Stimulated activated CD8-positive, alpha-beta memory T cell treated with anti-CD3 and anti-CD28 coated beads, Interleukin-4, amount 100 ng/mL, for 48 hours (primary cell): ENCODE results near the gene UCHL1.

Experiments
- DNase-seq: peaks from one replicate; pipeline ENCODE4 v3.0.0-alpha.2; 2020

UCHL1 gene

DNA sequence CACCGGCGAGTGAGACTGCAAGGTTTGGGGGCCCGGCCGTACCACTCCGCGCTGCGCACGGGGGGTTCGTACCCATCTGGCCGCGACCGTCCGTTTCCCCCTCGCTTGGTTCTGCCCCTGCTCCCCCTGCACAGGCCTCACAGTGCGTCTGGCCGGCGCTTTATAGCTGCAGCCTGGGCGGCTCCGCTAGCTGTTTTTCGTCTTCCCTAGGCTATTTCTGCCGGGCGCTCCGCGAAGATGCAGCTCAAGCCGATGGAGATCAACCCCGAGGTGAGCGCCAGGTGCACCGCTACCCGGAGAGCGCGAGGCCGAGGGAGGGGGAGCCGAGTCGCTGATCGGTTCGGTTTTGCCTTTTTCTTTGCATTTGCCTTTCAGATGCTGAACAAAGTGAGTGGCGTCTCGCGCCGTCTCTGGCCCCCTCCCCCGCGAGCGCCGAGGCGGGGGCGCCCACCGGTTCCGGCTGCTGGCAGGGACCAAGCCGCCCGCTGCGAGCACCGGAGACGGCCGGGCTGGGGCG is at the start of gene UCHL1:
TSS of gene UCHL1 (plus strand) at position 189 of the 517 bp plus-strand sequence. CDS start at position 238, 49 bp downstream.
- peak; percentile 39 for DNase-seq

DNA sequence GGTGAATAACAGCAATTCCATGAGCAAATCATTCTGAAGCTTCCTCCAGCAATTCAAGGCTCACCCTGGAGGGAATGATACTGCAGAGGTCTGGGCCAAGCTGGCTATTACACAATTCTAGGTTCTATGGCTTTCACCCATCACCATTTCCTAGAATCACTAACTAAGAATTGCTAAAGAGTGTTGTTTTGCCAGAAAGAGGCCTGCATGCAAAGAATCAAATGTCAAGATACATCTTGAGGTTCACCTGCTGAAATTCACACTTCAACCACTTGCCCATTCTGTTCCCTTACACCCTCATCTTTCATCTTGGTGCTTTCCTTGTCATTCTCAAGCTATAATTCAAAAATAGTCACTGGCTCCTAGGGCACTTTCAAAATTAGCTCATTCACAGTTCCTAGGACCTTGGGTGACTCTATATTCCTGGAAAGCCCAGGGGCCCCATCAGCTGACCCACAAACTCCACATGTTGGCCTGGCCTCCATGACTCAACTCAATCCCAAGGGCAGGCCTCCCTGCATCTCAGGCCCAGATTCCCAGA is 49.4 kb upstream of the UCHL1 start:
- DNase-seq = no peak

DNA sequence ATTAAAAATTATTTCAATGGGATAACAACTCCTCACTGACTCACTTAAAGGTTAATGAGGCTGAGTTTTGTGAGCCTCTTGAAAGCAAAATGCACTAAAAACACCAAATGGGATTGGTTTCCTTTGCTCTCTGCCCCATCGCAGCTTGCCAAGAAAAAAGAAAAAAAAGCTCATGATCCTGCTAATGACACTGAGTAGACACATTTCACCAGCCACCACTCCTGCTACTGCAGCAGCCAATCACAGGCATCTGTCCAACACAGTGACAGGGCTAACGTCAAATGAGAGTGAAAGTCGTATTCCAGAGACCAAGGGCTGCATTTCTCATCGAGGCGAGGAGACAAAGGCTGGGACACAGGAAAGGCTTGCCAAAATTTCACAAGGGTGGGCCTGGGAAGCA is 47.5 kb upstream of the UCHL1 start:
- no peak for DNase-seq

DNA sequence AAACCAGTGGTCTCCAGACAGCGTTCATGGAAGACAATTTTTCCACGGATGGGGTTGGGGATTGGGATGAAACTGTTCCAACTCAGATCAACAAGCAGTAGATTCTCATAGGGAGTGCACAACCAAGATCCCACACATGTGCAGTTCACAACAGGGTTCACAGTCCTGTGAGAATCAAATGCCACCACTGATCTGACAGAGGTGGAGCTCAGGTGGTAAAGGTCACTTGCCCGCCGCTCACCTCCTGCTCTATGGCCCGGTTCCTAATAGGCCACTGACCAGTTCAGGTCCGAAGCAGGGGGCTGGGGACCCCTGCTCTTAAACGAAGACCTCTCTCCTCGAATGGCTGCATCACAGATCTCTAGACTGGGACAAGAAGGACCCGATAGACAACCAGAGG is 46.8 kb upstream of the UCHL1 start:
- DNase-seq = no peak

DNA sequence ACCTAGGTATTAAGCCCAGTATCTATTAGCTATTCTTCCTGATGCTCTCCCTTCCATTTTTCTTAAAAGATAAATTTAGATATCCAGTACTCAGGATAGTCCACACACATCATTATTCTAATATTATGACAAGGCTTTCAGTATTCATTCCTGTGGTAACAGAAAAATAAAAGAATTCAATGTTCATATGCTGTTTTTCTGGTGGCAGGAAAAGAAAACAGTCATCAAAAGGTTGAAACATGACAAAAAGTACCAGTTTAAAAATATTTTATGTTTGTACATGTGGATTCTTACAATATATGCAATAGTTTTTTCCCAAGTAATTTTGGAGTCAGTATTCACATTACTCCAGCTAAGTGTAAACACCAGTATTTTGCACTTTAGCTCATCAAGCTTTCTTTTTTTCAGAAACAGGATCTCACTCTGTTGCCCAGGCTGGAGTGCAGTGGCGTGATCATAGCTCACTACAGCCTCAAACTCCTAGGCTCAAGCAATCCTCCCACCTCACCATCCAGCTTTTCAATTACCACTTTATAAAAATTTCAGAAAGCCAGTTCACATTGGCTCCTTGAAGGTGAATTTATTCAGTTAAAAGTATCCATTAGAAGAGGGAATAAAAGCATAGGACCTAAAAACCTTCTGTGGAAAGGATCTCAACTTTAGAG is 44.6 kb upstream of the UCHL1 start:
- no peak for DNase-seq

DNA sequence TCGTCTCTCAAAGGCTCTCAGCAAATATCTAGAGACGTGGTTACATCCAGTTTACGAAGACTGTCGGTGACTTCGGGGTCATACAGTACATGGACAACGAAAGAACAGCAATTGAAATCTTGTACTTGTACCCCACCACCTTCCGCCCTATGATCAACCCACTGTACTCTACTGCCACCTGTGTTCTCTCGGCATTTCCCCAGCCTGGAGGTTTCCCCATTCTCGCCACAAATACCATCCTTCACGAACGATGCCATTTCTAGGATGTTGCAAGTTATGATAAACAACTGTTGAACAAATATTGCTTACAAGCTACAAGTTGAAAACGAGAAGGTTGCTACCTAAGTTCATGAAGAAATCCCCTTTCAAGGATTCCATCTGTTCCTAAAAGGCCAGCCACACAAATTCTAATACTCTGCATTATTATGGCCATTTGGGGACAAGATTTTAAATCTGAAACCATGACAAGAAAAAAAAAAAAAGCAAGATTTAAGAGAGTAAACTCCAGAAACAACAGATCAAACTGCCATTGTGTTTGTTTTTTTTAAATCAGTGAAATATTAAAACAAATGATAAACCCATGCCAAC is 44.0 kb upstream of the UCHL1 start:
- DNase-seq = no peak

DNA sequence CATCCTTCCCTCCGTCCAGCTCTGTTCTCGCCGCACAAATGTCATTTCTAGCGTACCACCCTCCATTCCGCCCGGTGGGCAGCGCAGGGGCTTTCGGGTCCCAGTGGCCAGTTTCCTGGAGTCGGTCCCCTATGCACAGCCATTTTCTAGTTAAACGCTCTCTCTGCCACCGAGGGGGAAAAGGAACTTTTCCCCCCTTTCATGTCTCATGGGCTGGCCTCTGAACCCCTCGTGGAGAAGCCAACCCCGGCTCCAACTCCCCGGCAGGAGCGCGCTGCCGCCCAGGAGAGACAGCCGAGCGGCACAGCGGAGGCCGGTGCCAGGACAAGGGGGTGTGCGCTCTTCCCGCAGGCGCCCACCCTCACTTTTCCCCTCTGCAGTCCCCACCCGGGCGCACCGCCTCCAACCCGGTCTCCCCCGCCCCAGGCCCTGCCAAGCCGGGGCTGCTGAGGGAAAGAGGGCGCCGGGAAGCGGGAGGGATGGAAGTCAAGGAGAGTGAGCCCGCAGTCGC is 43.0 kb upstream of the UCHL1 start:
- DNase-seq = peak; percentile 29

DNA sequence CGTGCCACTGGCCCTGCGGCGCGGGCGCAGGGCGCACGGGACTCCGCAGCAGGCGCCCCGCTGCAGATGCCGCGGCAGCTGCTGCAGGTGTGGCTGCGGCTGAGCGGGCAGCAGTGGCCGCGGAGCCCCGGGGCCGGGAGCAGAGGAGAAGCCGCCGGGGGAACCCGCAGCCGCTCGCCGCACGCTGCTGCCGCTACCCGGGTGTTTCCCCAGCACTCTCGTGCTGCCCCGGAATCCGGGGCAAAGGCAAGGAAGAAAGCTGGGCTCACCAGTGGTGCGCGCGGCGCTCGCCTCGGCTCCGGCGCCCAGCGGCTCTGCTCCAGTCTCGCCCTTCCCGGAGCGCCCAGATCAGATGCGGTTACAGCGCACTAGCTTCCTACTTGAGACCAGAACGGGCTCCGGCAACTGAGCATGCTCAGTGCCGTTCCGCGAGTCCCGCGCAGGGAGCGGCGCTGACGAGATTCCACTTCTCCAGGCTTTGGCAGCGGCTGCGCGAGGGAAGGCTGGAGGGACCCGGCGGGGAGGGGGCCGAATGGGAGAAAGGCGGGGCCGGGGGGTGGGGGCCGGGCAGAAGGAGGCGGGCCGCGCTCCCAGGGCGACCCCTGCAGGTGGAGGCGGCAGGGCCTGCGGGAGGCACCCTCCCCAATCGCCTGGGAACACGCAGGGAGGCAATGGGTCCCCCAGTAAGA is 42.4 kb upstream of the UCHL1 start, which contains the start of gene APBB2:
TSS of gene APBB2 (minus strand) at position 407 of the 689 bp plus-strand sequence. CDS start 181,288 bp downstream, outside the sequence.
- peak; percentile 76 for DNase-seq

DNA sequence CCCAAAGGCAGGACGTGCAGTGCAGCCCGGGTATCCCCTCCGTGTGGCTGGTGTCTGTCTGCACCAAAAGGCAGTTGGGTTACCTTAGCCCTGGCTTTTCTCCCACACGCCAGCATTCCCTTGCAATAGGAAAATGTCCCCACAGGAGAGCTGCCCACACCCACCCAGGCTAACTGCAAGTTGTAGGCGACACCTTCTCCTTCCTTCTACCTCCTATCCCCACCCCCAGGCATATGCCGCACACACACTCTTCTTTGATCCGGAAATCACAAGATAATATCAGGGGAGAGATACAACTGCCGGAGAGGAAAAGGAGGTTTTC is 41.9 kb upstream of the UCHL1 start:
- DNase-seq = no peak

DNA sequence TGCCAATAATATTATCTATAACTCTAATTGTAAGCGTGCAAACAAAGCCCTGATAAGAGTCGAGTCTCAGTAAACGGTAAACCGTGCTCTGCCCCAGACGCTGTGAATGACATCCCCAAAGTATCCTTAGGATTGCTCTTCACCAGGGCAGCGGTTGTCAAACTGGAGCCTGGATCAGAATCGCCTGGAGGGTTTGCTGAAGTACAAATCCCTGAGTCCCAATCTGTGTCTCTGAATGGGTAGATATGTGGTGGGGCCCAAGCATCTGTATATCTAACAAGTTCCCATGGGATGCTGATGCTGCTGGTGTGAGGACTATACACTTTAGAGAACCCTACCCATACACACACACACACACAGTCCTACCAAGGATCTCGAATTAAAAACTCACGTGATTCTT is 41.6 kb upstream of the UCHL1 start:
- DNase-seq = no peak

DNA sequence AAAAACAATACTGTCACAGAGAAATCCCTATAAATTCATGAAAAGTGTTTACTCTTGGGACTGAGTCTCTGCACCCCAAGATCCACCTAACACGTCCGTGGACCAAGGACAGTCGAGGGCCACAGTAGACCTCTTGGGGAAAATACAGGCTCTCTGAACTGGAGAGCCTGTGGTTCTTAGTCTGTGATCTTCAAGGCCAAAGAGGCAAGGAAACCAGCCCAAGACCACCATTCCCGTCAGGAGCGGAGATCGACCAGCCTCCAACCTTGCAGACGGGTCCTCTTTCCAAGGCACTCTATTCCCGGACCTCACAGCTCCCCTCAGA is 40.8 kb upstream of the UCHL1 start:
- DNase-seq = no peak

DNA sequence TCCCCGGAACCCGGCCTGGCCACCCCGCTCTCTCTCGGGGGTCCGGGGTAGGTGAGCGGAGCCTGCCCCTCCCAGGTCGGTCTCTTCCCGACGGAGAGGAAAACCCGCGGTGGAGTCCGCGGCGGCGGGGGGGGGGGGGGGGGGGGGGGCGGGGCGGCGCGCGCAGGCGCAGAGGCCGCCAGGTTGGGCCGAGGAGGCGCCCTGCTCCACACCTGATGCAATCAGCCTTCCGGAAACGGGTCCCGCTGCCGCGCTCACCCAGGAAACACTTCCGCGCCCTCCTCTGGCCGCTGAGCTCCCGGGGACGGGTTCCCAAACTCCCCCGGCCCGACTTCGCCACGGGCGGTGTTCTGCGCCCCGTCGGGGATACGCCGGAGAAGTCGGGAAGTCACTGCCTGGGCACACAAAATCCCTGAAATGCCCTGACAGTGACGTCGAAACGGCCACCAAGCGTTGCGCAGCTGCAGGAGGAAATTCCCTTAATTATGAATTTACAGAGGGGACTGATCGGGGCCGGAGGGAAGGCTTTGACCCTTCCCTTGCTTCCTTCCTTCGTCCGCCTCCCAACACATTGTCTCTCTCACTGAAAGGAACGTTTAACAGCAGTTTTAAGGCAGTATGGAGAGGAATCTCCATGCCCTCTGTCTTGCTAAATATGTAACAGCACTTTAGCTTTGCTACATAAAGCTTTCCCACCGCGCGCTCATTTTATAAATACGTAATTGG is 40.3 kb upstream of the UCHL1 start:
- DNase-seq = peak; percentile 76

DNA sequence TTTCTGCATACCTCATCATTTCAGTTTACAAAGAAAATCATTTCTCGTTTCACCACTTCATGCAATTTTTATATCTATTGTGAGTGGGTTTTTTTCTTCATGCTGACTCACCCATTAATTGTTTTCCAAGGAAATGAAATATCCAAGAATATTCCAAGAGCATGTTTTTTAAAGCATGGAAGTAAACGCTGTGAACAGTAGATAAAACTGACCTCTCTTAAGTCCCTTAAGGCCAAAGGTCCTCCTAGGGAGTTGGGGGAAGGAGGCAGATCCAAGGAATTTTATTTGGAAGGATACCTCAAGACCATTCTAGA is 39.8 kb upstream of the UCHL1 start:
- no peak for DNase-seq

DNA sequence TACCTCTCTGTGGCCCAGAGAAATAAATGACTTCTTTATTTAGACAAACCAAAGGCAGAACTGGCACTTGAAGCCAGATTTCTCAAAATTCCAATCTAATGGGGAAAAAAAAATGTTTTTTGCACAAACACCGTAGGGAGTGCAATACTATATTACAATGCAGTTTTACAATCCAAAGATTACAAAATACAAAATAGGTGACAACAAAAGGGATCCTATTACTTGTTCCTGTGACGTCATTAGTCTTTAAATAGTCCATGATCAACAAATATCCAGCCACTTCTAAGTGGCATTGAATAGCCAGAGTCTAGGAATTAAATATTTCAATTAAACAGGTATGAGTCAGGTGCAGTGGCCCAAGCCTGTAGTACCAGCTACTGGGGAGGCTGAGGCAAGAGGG is 39.4 kb upstream of the UCHL1 start:
- DNase-seq = no peak

DNA sequence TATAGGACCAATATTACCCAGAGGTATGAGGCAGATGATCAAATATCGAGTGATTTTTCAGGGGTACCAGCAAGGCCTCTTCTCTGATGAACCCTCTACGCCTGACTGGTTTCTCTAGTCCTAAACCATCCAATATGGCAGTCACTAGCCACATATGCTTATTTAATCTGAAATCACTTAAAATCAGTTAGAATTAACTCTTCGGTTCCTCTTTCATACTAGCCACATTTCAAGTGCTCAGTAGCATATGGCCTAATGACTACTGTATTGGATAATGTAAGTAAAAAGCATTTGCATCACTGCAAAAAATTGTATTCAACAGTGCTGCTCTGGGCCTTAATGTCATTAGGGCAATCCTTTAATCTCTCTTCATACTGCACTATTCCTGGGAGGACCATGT is 38.0 kb upstream of the UCHL1 start:
- DNase-seq = no peak

DNA sequence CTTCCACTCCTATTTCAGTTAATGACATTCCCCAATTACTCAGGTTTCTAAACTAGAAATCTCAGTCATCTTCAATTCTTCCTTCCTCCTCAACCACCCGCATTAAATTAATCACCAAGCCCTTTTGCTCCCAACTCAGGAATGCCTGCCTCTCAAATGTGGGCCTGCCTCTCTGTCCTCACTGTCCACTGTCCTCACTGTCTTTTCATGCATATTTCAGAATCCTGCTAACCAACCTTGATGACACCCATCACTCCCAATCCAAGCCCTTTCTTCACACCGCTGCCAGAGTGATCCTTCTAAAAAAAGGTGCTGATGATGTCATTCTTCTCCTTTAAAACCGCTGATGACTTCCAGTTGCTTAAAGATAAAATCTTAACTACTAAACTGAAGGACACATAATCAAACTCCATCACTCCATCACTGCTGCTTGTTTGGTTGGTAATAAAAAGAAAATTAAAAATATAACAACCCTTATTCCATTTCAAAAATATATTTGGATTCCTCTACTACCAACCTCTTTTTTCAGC is 37.2 kb upstream of the UCHL1 start:
- DNase-seq = no peak

DNA sequence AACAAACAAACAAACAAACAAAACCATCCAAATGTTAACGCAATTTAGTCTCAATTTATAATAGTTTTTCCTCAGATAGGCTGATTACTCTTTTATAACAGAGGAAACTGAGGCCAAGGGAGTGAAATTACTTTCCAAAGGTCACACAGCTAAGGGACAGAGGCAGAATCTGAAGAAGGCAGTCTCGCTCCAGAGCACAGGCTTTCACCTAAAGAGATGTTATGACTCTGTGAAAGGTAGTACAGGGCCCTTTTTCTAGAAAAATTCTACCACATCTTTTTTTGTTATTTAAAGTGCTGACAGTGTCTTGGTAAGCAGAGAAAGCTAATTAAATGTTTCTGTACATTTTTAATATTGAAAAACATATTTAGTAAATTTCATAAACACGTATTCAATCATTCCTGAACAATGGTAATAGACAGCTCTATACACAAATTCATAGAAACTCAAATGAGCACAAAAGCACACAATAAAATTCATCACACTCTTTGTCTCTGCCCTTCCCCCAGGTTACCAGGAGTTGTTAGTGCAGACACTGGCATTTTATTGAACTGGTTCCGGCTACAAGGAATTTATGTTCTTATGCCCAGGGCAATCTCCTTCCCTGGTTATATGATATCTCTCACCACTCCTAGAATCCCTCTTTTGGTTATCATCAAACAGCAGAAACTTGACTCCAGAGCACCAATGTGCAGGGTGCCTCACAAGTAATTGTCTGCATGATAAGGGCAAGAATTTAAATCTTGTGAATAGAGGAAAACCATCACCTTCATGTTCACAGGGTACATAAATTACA is 34.7 kb upstream of the UCHL1 start:
- no peak for DNase-seq

DNA sequence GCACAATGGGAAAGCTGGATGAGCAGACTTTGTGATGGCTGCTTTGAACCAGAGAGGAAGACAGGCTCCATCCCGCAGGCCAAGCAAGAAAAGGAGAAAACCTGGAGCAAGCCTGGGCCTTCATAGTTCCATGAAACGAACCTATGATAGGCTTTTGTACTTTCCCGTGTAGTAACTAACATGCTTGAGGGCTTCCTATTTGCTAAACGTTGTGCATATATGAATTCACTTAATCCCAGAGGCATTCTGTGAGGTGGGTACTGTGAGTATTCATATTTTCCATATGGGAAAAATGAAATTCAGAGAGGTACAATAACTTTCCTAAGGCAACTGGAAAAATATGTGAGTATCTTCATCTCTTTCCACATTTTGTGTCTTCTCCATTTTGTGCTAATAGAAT is 28.8 kb upstream of the UCHL1 start:
- DNase-seq = no peak

DNA sequence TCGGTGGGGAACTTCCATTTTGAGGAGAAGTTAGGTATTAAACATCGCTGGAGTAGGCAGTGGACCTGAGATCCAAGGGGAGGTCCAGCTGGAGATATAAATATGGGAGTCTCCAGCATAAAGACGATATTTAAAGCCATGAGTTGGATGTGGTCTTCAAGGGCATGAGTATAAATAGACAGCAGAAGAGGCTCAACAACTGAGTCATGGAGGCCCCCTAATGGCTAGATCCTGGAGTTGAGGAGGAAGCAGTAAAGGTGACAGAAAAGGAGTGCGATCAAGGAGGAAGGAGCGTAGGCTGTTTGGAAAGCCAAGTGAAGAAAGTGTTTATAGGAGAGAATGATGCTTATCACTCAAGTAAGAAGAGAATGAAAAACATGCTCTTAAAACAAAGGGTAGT is 24.3 kb upstream of the UCHL1 start:
- no peak for DNase-seq

DNA sequence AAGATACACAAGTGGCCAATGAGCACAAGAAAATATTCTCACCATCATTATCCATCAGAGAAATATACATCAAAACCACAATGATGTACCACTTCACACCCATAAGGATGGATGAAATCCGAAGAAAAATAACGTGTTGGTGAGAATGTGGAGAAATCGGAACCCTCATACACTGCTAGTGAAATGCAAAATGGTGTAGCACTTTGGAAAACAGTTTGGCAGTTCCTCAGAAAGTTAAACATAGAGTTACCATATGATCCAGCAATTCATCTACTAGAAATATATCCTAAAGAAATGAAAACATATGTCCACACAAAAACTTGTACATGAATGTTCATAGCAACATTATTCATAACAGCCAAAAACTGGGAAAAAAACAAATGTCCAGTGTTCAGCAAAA is 23.9 kb upstream of the UCHL1 start:
- no peak for DNase-seq

DNA sequence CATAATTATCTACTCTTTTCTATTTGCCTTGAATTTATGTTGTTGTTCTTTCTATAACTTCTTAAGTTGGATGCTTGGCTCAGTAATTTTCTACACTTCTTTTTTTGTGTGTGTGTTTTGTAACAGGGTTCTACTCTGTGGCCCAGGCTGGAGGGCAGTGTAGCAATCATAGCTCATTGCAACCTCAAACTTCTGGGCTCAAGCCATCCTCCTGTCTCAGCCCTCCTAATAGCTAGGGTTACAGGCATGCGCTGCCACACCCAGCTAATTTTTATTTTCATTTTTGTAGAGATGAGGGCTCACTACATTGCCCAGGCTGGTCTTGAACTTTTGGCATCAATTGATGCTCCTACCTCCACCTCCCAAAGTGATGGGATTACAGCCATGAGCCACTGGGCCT is 20.7 kb upstream of the UCHL1 start:
- no peak for DNase-seq

DNA sequence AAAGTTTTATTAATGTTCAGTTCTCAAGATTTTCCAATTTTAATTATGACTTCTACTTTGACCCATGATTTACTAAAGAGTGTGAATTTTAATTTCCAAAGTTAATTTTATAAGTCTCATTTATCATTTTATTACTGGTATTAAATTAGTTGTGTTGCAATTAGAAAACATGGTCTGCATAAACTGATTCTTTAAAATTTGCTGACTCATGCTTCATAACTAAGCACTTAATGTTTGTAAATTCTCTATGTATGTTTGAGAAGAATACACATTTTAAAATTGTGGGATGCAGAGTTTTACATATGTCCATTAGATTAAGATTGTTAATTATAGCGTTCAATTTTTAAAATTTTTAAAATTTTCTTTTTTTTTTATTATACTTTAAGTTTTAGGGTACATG is 20.2 kb upstream of the UCHL1 start:
- DNase-seq = no peak
